Activated naive CD4-positive, alpha-beta T cell (primary cell): ENCODE measurements around the gene TIMM10B.

Source experiments
- DNase-seq, 4 experiments: peaks; one replicate each; lab custom pipeline; 2025; lab: John Stamatoyannopoulos, UW

TIMM10B gene

GRCh38 chr11:6481012-6481923 lies at the start of gene TIMM10B, which contains the start of gene ARFIP2:
Gene TIMM10B, plus strand, starts transcription at chr11:6481501. Its CDS starts 16 bp downstream, at chr11:6481517.
Gene ARFIP2, minus strand, starts transcription at chr11:6481331. Its CDS starts 910 bp downstream, at chr11:6480421.
- peak; percentile 87 to 93 (median 92) for DNase-seq

GRCh38 chr11:6431861-6432260 lies 49.4 kb upstream of the TIMM10B start:
- DNase-seq: no peak

- no peak for DNase-seq
These were observed 47.2 kb upstream of the TIMM10B start for GRCh38 chr11:6433998-6434660.

GRCh38 chr11:6437423-6437822 lies 43.9 kb upstream of the TIMM10B start:
- no peak for DNase-seq

- no peak for DNase-seq
These were observed 43.3 kb upstream of the TIMM10B start for GRCh38 chr11:6437993-6438392.

GRCh38 chr11:6438979-6439571 lies 42.2 kb upstream of the TIMM10B start:
- peak in 1 of 4 experiments; percentile 8 for DNase-seq

- no peak for DNase-seq
These were observed 40.4 kb upstream of the TIMM10B start, which contains the start of gene HPX for GRCh38 chr11:6440906-6441358. Gene HPX, minus strand, starts transcription at chr11:6440987. Its CDS starts 24 bp downstream, at chr11:6440963.

GRCh38 chr11:6442441-6442840 lies 38.9 kb upstream of the TIMM10B start:
- DNase-seq: no peak

- peak in 3 of 4 experiments; percentile 7 to 48 (median 18) for DNase-seq
These were observed 37.9 kb upstream of the TIMM10B start for GRCh38 chr11:6443269-6444003.

- DNase-seq: no peak
These were observed 32.7 kb upstream of the TIMM10B start for GRCh38 chr11:6448574-6448973.

- no peak for DNase-seq
These were observed 29.1 kb upstream of the TIMM10B start for GRCh38 chr11:6452219-6452618.

- no peak for DNase-seq
These were observed 28.1 kb upstream of the TIMM10B start for GRCh38 chr11:6453152-6453551.

GRCh38 chr11:6455070-6455469 lies 26.2 kb upstream of the TIMM10B start:
- DNase-seq: no peak

GRCh38 chr11:6456361-6457073 lies 24.8 kb upstream of the TIMM10B start:
- DNase-seq: no peak

GRCh38 chr11:6457581-6458320 lies 23.6 kb upstream of the TIMM10B start:
- DNase-seq: no peak

GRCh38 chr11:6458352-6459098 lies 22.8 kb upstream of the TIMM10B start:
- DNase-seq: no peak

- DNase-seq: no peak
These were observed 22.2 kb upstream of the TIMM10B start for GRCh38 chr11:6459099-6459450.

GRCh38 chr11:6468712-6469495 lies 12.4 kb upstream of the TIMM10B start:
- no peak for DNase-seq

- no peak for DNase-seq
These were observed 11.7 kb upstream of the TIMM10B start for GRCh38 chr11:6469599-6469998.
